Measurements from ENCODE around the gene DNAL4. TPM values are rescaled to one million over a fixed set of nuclear protein-coding genes. Genes with fewer than 3 reads are reported as not detected.

Gene DNAL4
- total and polyA plus RNA-seq, 2 of the 4 experiments (the other 2 are of a cell fraction) = 6.1 to 12.1 TPM

DNA sequence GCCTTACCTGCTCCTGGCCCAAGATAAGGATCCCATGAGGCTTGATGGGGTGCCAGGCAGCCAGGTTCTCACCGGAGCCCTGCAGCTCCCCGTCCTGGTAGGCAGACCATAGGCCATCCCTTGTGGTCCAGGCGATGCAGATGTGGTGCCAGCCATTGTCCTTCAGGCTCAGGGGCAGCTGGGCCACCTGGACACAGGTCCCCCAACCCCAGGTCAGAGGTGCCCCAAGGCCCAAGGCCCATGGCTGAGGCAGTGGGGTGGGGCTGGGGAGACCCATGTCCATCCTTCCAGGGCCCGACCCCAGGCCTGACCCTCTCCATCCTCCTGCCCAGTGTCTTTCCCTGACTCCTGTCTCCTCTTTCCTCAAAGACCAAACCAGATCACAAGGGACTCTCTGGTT is 29.1 kb upstream of the DNAL4 start:
- no peak for ATAC-seq (ENCODE audit: low read depth)
- Histone ChIP-seq H3K9ac (ENCODE audit: low read depth, low read length) (no peak overlapping the region), H4K8ac (ENCODE audit: low read depth in 2 of 2, low read length in 2 of 2) (no peak overlapping the region), H3K9me1 (ENCODE audit: insufficient read depth, low read length) (no peaks in the 10 kb centered on the region), H3K36me3 (ENCODE audit: control insufficient read depth, insufficient read depth, low read length) (no peaks in the 10 kb centered on the region), H2BK15ac (ENCODE audit: low read depth, low read length) (no peak overlapping the region), H3K18ac (ENCODE audit: low read depth, low read length) (no peak overlapping the region), H3K79me1 (ENCODE audit: low read depth in 1 of 2, low read length in 2 of 2) (no peaks in the 10 kb centered on the region), H3K9me3 (ENCODE audit: control insufficient read depth, insufficient read depth, low read length) (no peaks in the 10 kb centered on the region), H2AFZ (replicated peaks; ENCODE audit: low read length, poor library complexity) (no peak overlapping the region), H3K56ac (ENCODE audit: extremely low read depth, insufficient read depth, low read length) (no peak overlapping the region), H3K23ac (ENCODE audit: low read depth, low read length) (no peak overlapping the region), H3K4me2 (ENCODE audit: low read depth, low read length) (no peak overlapping the region), H2BK20ac (ENCODE audit: low read depth, low read length) (no peak overlapping the region), H3K27ac (ENCODE audit: insufficient read depth, low read length) (no peak overlapping the region), H3K4me1 (ENCODE audit: control insufficient read depth, insufficient read depth, low read length) (no peaks in the 10 kb centered on the region), H3K14ac (replicated peaks; ENCODE audit: low read depth, low read length) (no peak overlapping the region), H3K4me3 (ENCODE audit: insufficient read depth, low read depth, low read length) (no peak overlapping the region), H3K27me3 (ENCODE audit: control insufficient read depth, insufficient read depth, low read length) (peaks cover 21% of the 10 kb centered on the region), H2AK9ac (replicated peaks; ENCODE audit: low read depth, low read length, poor library complexity) (no peak overlapping the region), H2BK120ac (ENCODE audit: low read depth, low read length) (no peak overlapping the region), H4K5ac (ENCODE audit: low read depth, low read length) (no peak overlapping the region), H2AK5ac (ENCODE audit: low read depth, low read length) (no peak overlapping the region), H3K4ac (ENCODE audit: low read depth, low read length) (no peak overlapping the region), H4K91ac (ENCODE audit: insufficient read depth, low read depth, low read length) (no peak overlapping the region), H4K20me1 (ENCODE audit: insufficient read depth, low read length) (no peaks in the 10 kb centered on the region; the same call in 1 of the 2 replicates), H2BK5ac (ENCODE audit: low read depth, low read length, poor library complexity, severe bottlenecking) (no peak overlapping the region)
- no peak for DNase-seq
- 100% methylated on average over 1 of the region's 4 CpGs; no CpG with 5 or more reads in 1 of the 2 experiments for WGBS, 2 experiments (ENCODE audit: extremely low coverage in 2 of 2, insufficient read length in 1 of 2)
- dilution Hi-C loops (cut with HindIII; ENCODE audit: low sequenced_read_pairs, unreplicated experiment) (no loop called here), intact Hi-C loops (cut with micrococcal nuclease) (no loop called here), in situ Hi-C loops (cut with MboI; ENCODE audit: low sequenced_read_pairs) (no loop called here)
- TF ChIP-seq RAD21 (IDR thresholded peaks at IDR 0.05; ENCODE audit: low read length) (no peak), USF2 (IDR thresholded peaks at IDR 0.05; ENCODE audit: low read depth, low read length) (no peak), RCOR1 (IDR thresholded peaks at IDR 0.05; ENCODE audit: insufficient replicate concordance, low read length) (no peak), SMC3 (IDR thresholded peaks at IDR 0.05; ENCODE audit: low read depth, low read length) (no peak), FOS (IDR thresholded peaks at IDR 0.05; ENCODE audit: low read depth, low read length) (no peak), MXI1 (IDR thresholded peaks at IDR 0.05; ENCODE audit: borderline replicate concordance, low read depth, low read length) (no peak), CEBPB (IDR thresholded peaks at IDR 0.05; ENCODE audit: low read depth, low read length) (no peak), CHD1 (IDR thresholded peaks at IDR 0.05; ENCODE audit: low read depth, low read length) (no peak), MAFK (IDR thresholded peaks at IDR 0.05; ENCODE audit: low read depth, low read length) (no peak), BHLHE40 (IDR thresholded peaks at IDR 0.05; ENCODE audit: low read depth, low read length) (no peak), RFX5 (IDR thresholded peaks at IDR 0.05; ENCODE audit: low read depth, low read length) (no peak), MAZ (IDR thresholded peaks at IDR 0.05; ENCODE audit: borderline replicate concordance, low read depth, low read length) (no peak), NFE2L2 (IDR thresholded peaks at IDR 0.05; ENCODE audit: low read depth, low read length) (no peak), POLR2A (IDR thresholded peaks at IDR 0.05; ENCODE audit: low read depth, low read length) (no peak)
- TF ChIP-seq, protein P1, sequence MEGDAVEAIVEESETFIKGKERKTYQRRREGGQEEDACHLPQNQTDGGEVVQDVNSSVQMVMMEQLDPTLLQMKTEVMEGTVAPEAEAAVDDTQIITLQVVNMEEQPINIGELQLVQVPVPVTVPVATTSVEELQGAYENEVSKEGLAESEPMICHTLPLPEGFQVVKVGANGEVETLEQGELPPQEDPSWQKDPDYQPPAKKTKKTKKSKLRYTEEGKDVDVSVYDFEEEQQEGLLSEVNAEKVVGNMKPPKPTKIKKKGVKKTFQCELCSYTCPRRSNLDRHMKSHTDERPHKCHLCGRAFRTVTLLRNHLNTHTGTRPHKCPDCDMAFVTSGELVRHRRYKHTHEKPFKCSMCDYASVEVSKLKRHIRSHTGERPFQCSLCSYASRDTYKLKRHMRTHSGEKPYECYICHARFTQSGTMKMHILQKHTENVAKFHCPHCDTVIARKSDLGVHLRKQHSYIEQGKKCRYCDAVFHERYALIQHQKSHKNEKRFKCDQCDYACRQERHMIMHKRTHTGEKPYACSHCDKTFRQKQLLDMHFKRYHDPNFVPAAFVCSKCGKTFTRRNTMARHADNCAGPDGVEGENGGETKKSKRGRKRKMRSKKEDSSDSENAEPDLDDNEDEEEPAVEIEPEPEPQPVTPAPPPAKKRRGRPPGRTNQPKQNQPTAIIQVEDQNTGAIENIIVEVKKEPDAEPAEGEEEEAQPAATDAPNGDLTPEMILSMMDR (conservative IDR thresholded peaks at IDR 0.05; ENCODE audit: low read depth, low read length) = no peak
- TF ChIP-seq, protein P2, sequence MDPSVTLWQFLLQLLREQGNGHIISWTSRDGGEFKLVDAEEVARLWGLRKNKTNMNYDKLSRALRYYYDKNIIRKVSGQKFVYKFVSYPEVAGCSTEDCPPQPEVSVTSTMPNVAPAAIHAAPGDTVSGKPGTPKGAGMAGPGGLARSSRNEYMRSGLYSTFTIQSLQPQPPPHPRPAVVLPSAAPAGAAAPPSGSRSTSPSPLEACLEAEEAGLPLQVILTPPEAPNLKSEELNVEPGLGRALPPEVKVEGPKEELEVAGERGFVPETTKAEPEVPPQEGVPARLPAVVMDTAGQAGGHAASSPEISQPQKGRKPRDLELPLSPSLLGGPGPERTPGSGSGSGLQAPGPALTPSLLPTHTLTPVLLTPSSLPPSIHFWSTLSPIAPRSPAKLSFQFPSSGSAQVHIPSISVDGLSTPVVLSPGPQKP (IDR thresholded peaks at IDR 0.05; ENCODE audit: borderline replicate concordance, low read depth, low read length) = no peak
- ChIA-PET POLR2A (ENCODE audit: unreplicated experiment) (no interaction called here), CTCF (no interaction called here)
- no TSS peak for BruUV-seq (replicated peaks)
